ENCODE data around the gene PHF21B.

The PHF21B gene

DNA sequence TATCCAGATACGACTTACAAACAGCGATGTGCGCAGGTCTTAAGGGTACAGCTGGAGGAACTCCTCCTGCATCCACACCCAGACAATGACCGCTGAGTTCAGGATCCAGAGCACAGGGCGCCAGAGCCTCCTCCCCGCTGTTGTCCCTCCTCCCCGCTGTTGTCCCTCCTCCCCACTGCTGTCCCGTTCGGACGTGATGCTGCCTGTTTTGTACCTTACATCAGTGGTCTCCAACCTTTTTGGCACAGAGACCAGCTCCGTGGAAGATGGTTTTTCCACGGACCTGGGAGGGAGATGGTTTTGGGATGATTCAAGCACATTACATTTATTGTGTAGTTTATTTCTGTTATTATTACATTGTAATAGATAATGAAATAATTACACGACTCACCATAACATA lies 62.0 kb downstream of the PHF21B start:
- CTCF ChIA-PET, result no interaction called here
- no peaks in the 10 kb centered on the region for H3K36me3 Mint-ChIP-seq
- no peaks in the 10 kb centered on the region for H3K4me1 Mint-ChIP-seq
- no peak for DNase-seq
- H3K9me3 Mint-ChIP-seq, result no peaks in the 10 kb centered on the region
- no peak overlapping the region for H3K27ac Mint-ChIP-seq
- peaks cover 1% of the 10 kb centered on the region for H3K27me3 Mint-ChIP-seq
- no peak overlapping the region for H3K4me3 Mint-ChIP-seq

DNA sequence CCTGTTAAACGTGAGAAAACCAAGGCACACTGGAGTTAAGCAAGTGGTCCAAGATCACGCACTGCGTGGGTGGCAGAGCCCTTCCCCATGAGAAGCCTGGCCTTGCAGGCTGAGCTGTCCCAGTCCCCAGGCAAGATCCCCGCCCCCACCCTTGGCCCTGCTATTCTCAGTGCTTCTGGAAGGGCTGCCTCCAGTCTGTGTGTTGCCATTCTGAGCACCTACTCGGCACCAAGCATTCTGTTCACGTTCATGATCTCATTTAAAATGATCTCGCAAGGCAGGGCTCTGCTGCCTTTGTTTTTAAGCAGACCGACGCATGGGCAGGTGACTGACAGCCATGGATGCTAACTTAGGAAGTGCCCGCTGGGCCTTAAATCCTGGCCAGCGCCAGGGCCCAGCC lies 62.8 kb downstream of the PHF21B start:
- no peaks in the 10 kb centered on the region for H3K9me3 Mint-ChIP-seq
- no peaks in the 10 kb centered on the region for H3K4me1 Mint-ChIP-seq
- H3K4me3 Mint-ChIP-seq, result no peak overlapping the region
- CTCF ChIA-PET, result no interaction called here
- H3K36me3 Mint-ChIP-seq, result no peaks in the 10 kb centered on the region
- DNase-seq, result no peak
- no peaks in the 10 kb centered on the region for H3K27me3 Mint-ChIP-seq
- H3K27ac Mint-ChIP-seq, result no peak overlapping the region

GRCh38 chr22:44944883-44945601 lies 64.8 kb downstream of the PHF21B start:
- no peaks in the 10 kb centered on the region for H3K36me3 Mint-ChIP-seq
- H3K9me3 Mint-ChIP-seq, result no peaks in the 10 kb centered on the region
- CTCF ChIA-PET, result no interaction called here
- H3K27me3 Mint-ChIP-seq, result no peaks in the 10 kb centered on the region
- H3K27ac Mint-ChIP-seq, result no peak overlapping the region
- no peak for DNase-seq
- no peaks in the 10 kb centered on the region for H3K4me1 Mint-ChIP-seq
- H3K4me3 Mint-ChIP-seq, result no peak overlapping the region

GRCh38 chr22:44943701-44944324 lies 66.0 kb downstream of the PHF21B start:
- DNase-seq, result no peak
- Mint-ChIP-seq H3K36me3 (no peaks in the 10 kb centered on the region), H3K27me3 (no peaks in the 10 kb centered on the region), H3K9me3 (no peaks in the 10 kb centered on the region), H3K27ac (no peak overlapping the region), H3K4me1 (no peaks in the 10 kb centered on the region), H3K4me3 (no peak overlapping the region)
- CTCF ChIA-PET, result no interaction called here

GRCh38 chr22:44942979-44943700 lies 66.7 kb downstream of the PHF21B start:
- DNase-seq, result no peak
- no peaks in the 10 kb centered on the region for H3K4me1 Mint-ChIP-seq
- no peak overlapping the region for H3K27ac Mint-ChIP-seq
- H3K27me3 Mint-ChIP-seq, result no peaks in the 10 kb centered on the region
- CTCF ChIA-PET, result no interaction called here
- H3K4me3 Mint-ChIP-seq, result no peak overlapping the region
- H3K9me3 Mint-ChIP-seq, result no peaks in the 10 kb centered on the region
- no peaks in the 10 kb centered on the region for H3K36me3 Mint-ChIP-seq

GRCh38 chr22:44942056-44942455 lies 67.7 kb downstream of the PHF21B start:
- H3K27ac Mint-ChIP-seq, result no peak overlapping the region
- no peak for DNase-seq
- no peaks in the 10 kb centered on the region for H3K27me3 Mint-ChIP-seq
- CTCF ChIA-PET, result no interaction called here
- H3K4me3 Mint-ChIP-seq, result no peak overlapping the region
- H3K4me1 Mint-ChIP-seq, result no peaks in the 10 kb centered on the region
- no peaks in the 10 kb centered on the region for H3K36me3 Mint-ChIP-seq
- no peaks in the 10 kb centered on the region for H3K9me3 Mint-ChIP-seq

- H3K4me3 Mint-ChIP-seq, result no peak overlapping the region
- CTCF ChIA-PET, result no interaction called here
- no peak for DNase-seq
- no peaks in the 10 kb centered on the region for H3K36me3 Mint-ChIP-seq
- H3K4me1 Mint-ChIP-seq, result no peaks in the 10 kb centered on the region
- H3K9me3 Mint-ChIP-seq, result no peaks in the 10 kb centered on the region
- H3K27me3 Mint-ChIP-seq, result no peaks in the 10 kb centered on the region
- H3K27ac Mint-ChIP-seq, result no peak overlapping the region
Measured at GRCh38 chr22:44941207-44941606, 68.6 kb downstream of the PHF21B start.

DNA sequence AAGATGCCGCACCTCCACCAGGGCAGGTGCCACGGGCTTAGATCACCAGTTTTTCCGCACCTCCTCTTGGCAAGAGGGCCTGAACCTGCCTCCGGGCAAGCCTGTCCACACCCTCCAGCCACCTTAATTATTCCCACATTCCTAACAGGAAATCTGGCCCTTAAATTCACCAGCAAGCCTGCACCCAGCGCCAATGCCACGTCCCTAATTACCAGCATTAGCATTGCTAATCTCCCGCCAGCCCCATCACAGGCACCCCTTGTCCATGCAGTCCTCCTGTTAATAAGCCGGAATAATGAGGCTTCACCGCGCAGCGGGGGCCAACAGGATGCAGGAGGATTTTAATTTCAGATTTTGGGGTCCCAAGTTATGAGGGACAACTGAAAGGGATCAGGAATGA lies 69.7 kb downstream of the PHF21B start:
- no peaks in the 10 kb centered on the region for H3K9me3 Mint-ChIP-seq
- no peaks in the 10 kb centered on the region for H3K4me1 Mint-ChIP-seq
- no peak overlapping the region for H3K27ac Mint-ChIP-seq
- no peak for DNase-seq
- H3K4me3 Mint-ChIP-seq, result no peak overlapping the region
- CTCF ChIA-PET, result no interaction called here
- H3K27me3 Mint-ChIP-seq, result no peaks in the 10 kb centered on the region
- no peaks in the 10 kb centered on the region for H3K36me3 Mint-ChIP-seq

GRCh38 chr22:44939451-44939850 lies 70.4 kb downstream of the PHF21B start:
- Mint-ChIP-seq H3K9me3 (no peaks in the 10 kb centered on the region), H3K4me1 (no peaks in the 10 kb centered on the region), H3K27me3 (no peaks in the 10 kb centered on the region), H3K27ac (no peak overlapping the region), H3K36me3 (no peaks in the 10 kb centered on the region), H3K4me3 (no peak overlapping the region)
- no peak for DNase-seq
- CTCF ChIA-PET, result no interaction called here

DNA sequence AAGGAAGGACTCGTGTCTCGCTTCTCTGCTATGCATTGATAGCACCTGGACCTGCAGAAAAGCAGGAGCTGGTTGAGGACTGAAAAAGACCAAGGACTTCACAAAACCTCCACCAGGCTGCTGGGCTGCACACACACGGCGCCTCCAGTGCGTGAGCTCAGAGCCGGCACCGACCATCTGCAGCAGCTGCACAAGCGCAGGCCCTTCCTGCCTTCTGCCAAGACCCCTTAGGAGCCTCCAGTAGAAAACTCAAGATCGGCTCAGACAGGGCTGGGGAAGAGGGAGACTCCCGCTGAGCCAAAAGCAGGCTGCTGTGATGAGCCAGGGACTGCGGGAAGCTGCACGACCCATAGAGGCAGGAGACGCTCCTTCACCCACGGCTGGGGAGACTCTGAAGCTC lies 70.9 kb downstream of the PHF21B start:
- Mint-ChIP-seq H3K4me3 (no peak overlapping the region), H3K4me1 (no peaks in the 10 kb centered on the region), H3K9me3 (no peaks in the 10 kb centered on the region), H3K36me3 (no peaks in the 10 kb centered on the region), H3K27me3 (no peaks in the 10 kb centered on the region), H3K27ac (peak overlapping the region; percentile 37)
- DNase-seq, result no peak
- CTCF ChIA-PET, result no interaction called here

- H3K36me3 Mint-ChIP-seq, result no peaks in the 10 kb centered on the region
- CTCF ChIA-PET, result no interaction called here
- H3K4me3 Mint-ChIP-seq, result no peak overlapping the region
- no peak for DNase-seq
- no peaks in the 10 kb centered on the region for H3K27me3 Mint-ChIP-seq
- H3K9me3 Mint-ChIP-seq, result no peaks in the 10 kb centered on the region
- H3K27ac Mint-ChIP-seq, result no peak overlapping the region
- H3K4me1 Mint-ChIP-seq, result no peaks in the 10 kb centered on the region
Measured at GRCh38 chr22:44937216-44937615, 72.6 kb downstream of the PHF21B start.

DNA sequence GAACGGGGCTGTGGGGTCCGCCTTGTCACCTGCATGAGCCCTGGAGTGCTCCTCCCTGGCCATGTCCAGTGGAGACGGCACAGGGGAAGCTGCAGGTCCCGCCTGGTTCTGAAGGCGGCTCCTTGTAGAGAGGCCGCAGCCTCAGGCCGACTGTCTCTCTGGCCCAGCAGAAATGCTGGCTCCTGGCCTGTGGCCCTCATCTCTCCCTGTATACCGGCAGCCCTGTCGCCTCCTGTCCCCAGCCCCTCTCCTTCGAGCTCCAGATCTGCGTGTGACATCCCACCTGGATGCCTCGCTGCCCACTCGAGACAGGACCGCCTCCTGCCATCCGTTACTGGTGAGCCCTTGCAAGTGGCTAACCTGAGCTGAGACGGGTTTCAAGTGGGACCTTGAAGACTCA lies 73.6 kb downstream of the PHF21B start:
- Mint-ChIP-seq H3K27me3 (no peaks in the 10 kb centered on the region), H3K4me3 (no peak overlapping the region), H3K9me3 (no peaks in the 10 kb centered on the region), H3K27ac (no peak overlapping the region), H3K36me3 (no peaks in the 10 kb centered on the region), H3K4me1 (no peaks in the 10 kb centered on the region)
- no peak for DNase-seq
- CTCF ChIA-PET, result no interaction called here

DNA sequence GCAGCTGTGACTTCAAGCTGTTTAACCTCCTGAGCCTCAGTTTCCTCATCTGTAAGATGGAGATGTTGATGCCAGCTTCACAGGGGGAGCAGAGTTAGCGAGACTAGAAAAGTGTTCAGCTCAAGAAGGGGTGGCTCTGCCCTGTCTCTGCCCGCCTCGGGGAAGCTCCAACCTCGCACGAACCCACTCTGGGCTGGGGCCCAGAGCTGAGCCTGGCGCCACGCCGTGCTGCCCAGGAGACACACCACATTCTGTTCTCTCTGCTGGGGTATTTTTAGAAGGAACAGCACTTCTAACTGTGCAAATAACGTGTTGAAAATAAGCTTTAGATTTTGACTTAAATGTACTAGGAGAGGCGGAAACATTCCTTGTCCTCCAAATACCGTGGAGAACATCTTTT lies 74.1 kb downstream of the PHF21B start:
- no peaks in the 10 kb centered on the region for H3K9me3 Mint-ChIP-seq
- no peak overlapping the region for H3K27ac Mint-ChIP-seq
- no peaks in the 10 kb centered on the region for H3K36me3 Mint-ChIP-seq
- no peaks in the 10 kb centered on the region for H3K4me1 Mint-ChIP-seq
- H3K27me3 Mint-ChIP-seq, result no peaks in the 10 kb centered on the region
- DNase-seq, result no peak
- H3K4me3 Mint-ChIP-seq, result no peak overlapping the region
- CTCF ChIA-PET, result no interaction called here

DNA sequence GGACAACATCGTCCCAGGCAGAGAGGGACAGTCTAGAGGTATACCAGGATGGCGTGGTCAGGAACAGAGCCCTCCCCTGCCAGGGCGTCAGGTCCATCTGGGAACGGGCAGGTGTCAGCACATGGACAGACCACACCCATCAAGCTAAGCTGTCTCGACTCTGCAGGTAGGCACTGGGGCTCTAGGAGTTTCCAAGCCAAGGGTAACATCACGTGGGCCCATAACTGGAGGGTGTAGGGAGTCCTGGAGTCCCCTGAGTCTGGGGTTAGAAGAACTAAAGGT lies 75.4 kb downstream of the PHF21B start:
- Mint-ChIP-seq H3K4me3 (no peak overlapping the region), H3K36me3 (no peaks in the 10 kb centered on the region), H3K27ac (no peak overlapping the region), H3K4me1 (no peaks in the 10 kb centered on the region), H3K9me3 (no peaks in the 10 kb centered on the region), H3K27me3 (no peaks in the 10 kb centered on the region)
- no peak for DNase-seq
- CTCF ChIA-PET, result no interaction called here

DNA sequence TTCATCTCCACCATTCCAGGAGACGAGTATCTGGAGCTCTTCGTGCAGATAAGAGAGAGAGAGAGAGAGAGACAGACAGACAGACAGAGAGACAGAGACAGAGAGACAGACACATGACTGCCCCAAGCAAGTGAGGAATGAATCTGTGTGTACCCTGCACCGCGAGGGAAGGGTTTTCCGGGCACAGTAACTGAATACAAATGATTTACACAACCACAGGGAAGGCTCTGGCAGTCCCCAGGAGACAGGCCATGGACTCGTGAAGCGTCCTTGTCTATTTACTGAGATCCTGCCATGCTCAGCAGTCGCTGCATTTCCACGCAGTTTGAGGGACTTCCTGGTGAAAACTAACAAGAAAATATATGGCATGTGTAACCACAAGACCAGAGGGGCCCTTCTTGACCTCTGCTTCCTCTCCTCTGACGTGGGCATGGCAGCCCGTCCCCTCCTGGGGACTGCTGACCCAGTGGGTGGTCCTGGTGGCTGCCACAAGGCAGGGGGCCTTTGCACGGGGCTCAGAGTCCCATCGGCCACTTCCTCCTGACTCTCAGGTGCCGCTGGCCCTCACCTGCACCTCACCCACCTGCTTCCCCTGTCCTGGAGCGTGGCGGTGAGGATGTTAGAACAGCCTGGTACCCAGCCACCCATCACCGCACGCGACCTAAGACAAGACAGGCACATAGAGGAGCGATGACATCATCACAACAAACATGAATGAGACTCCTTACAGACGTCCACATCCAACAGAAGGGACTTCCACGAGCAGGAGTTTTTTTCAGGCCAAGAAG lies 75.9 kb downstream of the PHF21B start:
- no peaks in the 10 kb centered on the region for H3K27me3 Mint-ChIP-seq
- peak overlapping the region; percentile 73 for H3K27ac Mint-ChIP-seq
- no peaks in the 10 kb centered on the region for H3K9me3 Mint-ChIP-seq
- CTCF ChIA-PET, result no interaction called here
- no peak for DNase-seq
- H3K36me3 Mint-ChIP-seq, result no peaks in the 10 kb centered on the region
- no peaks in the 10 kb centered on the region for H3K4me1 Mint-ChIP-seq
- H3K4me3 Mint-ChIP-seq, result no peak overlapping the region

Data from activated naive CD4-positive, alpha-beta T cell treated with anti-CD3 and anti-CD28 coated beads, Interleukin-2, amount 10 ng/mL, durations not matched to agents 7 days and 5 days (primary cell).